D721Med (cell line): Measurements from ENCODE around the gene HIP1.
"Not testable (repeated sequence)": the region's sequence is repeated elsewhere in the genome, so short reads cannot be mapped to it uniquely, and the experiment has no call there.

ENCODE experiments used
- DNase-seq: peaks from one replicate; pipeline ENCODE4 v3.0.0; 2011; ENCODE audit warnings: low spot score; ENCODE audit not compliant: insufficient read length
- FAIRE-seq: peaks from 2 replicates; lab custom pipeline; 2011; peaks lifted over from hg19 to GRCh38; lab: Jason Lieb, UNC
- TF ChIP-seq, protein P1 (sequence below): IDR thresholded peaks from 2 replicates; pipeline ENCODE4 v1.5.1; 2012; ENCODE audit warnings: mild to moderate bottlenecking, control low read depth; ENCODE audit not compliant: insufficient read depth; ENCODE audit errors: missing control alignments

Gene HIP1

DNA sequence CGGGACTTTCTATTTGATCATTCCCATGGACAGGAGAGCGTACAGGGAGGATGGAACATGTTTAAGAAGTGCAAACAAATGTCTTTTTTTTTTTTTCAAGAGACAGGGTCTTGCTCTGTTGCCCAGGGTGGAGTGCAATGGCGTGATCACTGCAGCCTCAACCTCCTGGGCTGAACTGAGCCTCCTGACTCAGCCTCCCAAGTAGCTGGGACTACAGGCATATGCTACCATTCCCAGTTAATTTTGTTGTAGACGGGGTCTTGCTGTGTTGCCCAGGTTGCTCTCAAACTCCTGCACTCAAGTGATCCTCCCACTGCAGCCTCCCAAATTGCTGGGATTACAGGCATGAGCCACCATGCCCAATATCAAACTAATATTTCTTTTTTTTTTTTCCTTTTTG lies 206.1 kb downstream of the HIP1 start:
- DNase-seq (no peak), FAIRE-seq (no peak)
- TF ChIP-seq, protein P1, sequence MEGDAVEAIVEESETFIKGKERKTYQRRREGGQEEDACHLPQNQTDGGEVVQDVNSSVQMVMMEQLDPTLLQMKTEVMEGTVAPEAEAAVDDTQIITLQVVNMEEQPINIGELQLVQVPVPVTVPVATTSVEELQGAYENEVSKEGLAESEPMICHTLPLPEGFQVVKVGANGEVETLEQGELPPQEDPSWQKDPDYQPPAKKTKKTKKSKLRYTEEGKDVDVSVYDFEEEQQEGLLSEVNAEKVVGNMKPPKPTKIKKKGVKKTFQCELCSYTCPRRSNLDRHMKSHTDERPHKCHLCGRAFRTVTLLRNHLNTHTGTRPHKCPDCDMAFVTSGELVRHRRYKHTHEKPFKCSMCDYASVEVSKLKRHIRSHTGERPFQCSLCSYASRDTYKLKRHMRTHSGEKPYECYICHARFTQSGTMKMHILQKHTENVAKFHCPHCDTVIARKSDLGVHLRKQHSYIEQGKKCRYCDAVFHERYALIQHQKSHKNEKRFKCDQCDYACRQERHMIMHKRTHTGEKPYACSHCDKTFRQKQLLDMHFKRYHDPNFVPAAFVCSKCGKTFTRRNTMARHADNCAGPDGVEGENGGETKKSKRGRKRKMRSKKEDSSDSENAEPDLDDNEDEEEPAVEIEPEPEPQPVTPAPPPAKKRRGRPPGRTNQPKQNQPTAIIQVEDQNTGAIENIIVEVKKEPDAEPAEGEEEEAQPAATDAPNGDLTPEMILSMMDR, result no peak

DNA sequence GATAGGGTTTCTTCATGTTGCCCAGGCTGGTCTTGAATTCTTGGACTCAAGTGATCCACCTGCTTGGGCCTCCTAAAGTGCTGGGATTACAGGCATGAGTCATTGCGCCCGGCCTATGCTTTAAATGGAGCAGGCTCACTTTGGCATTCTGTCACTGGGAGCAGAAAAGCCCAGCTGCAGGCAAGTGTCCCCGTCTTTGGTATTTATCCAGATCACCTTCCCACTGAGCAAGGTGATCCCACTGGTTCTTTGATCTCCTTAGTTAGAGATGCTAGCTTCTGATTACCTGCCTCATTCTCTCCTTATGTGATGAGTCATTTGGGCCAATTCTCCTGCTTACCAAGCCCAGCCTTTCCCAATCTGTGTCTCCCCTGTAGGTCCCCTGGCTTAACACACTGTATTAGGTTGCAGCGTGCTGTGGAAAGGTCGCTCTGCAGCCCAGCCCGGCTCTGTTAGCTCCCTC lies 207.4 kb downstream of the HIP1 start:
- no peak for FAIRE-seq
- TF ChIP-seq, protein P1, result no peak
- DNase-seq, result no peak

DNA sequence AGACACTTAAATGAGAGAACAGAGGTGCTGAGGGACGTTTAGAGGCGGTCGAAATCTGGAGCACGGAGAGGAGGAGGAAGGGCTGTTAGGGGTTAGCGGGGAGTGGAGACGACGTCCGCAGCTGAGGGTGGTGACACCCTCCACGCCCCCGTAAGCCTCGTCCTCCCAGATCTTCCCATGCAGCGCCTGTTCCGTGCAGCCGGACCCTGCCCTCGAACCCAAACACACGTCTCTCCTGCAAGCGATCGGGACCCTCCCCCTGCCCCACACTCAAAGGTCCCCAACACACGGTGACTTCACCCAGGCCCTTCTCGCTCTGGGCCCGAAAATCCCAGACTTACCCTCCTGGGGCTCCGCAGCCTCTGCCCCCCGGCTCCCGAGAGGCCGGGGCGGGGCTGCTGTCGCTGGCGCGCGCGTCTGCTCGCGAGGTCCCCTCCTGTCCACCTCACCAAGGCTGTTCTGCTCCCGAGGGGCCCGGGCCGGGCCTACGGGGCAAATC lies 211.5 kb downstream of the HIP1 start:
- not testable (repeated sequence) for DNase-seq, FAIRE-seq

DNA sequence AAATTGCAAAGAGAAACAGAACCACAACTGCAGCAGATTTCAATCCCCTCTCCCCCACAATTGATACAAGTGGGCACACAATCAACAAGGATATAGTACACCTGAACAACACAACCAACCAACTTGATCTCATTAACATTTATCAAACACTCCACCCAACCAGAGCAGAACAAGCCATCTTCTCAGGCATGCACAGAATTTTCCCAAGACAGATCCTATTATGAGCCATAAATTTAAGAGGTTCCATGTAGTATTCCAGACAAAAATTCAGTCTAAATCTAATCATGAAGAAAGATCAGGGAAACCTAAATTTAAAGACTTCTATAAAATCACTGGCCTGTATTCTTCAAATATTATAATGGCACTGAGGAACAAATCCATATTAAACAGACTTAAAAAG lies 217.0 kb downstream of the HIP1 start:
- FAIRE-seq, DNase-seq: not testable (repeated sequence)

DNA sequence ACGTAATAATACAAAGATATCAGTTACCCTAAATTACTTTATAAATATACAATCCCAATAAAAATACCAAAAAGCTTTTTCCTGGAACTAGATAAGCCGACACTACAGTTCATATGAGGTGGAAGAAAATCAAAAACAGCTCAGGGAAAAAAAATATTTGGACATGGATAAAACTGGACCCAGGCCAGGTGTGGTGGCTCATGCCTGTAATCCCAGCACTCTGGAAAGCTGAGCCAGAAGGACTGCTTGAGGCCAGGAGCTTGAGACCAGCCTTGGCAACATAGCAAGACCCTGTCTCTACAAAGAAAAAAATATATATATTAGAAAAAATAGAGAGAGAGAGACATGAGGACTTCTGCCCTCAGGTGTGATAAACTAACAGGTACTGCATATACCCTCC lies 219.9 kb downstream of the HIP1 start:
- FAIRE-seq, DNase-seq: not testable (repeated sequence)

DNA sequence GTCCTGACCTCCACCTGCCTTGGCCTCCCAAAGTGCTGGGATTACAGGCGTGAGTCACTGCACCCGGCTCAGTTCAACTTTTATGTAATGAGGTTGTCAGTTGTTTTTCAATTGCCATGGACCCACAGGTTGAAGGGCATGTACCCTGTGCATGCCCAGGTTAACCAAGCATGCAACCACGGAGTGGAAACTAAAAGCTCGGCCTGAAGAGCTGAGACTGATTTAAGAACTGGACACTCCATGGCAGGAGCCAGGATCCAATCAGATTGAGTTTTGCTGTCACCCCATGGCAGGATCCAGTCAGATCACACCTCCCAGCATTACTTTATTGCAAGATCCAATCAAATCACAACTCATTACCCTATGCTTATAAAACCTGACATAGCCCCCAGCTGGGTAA lies 229.7 kb downstream of the HIP1 start:
- not testable (repeated sequence) for DNase-seq, FAIRE-seq

DNA sequence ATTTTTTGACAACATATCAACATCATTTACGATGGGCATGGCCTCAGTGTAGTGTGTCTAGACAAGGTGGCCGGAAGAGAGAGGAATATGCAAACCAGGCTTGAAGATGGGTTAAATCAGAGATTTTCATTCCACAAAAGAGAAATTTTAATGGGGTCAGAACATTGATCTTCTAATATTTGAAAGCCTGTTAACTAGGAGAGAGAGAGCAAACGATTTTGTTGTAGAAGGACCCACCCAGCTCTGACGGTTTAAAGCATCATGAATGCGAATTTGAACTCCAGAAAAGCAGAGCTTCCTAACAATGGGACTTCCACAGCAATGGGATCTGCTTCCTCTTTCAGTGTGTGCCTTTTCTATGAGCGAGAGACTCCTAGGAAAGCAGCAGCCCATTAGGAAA lies 246.7 kb downstream of the HIP1 start, which contains the start of gene SPDYE5:
TSS of gene SPDYE5 (plus strand) at position 301 of the 400 bp plus-strand sequence. CDS start 1,728 bp downstream, outside the sequence.
- DNase-seq, FAIRE-seq: not testable (repeated sequence)

DNA sequence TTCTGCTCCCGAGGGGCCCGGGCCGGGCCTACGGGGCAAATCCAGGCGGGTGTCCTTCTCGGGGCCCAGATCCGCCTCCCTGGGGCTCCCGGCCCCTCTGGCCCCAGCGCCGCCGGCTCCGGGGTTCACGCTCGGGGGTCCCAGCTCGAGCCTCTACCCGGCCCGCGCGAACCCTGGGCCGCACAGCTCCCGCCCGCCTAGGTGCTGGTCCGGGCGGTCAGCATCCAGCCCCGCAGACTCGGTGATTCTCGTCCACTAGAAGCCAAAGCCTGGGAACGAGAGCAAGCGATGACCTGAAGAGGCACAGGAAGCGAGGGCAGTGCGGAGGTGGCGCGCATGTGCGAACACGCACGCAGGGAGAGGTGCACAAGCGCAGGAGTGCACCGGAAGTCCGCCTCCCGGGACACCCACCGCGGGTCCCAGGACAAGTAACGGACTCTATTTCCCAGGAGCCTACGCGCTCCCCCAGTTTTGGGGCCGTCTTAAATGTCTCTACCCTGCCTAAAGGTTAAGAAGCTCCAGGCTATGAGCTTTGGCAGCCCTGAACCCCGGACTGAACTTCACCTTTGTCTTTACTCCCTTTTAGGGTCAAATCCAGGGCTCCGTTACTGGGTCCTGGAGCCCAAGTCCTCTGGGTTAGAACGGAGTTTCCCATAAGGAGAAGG lies 252.6 kb downstream of the HIP1 start, which contains the start of gene POM121C:
TSS of gene POM121C (minus strand) at position 321 of the 665 bp plus-strand sequence. CDS start 44,803 bp downstream, outside the sequence.
- not testable (repeated sequence) for FAIRE-seq

DNA sequence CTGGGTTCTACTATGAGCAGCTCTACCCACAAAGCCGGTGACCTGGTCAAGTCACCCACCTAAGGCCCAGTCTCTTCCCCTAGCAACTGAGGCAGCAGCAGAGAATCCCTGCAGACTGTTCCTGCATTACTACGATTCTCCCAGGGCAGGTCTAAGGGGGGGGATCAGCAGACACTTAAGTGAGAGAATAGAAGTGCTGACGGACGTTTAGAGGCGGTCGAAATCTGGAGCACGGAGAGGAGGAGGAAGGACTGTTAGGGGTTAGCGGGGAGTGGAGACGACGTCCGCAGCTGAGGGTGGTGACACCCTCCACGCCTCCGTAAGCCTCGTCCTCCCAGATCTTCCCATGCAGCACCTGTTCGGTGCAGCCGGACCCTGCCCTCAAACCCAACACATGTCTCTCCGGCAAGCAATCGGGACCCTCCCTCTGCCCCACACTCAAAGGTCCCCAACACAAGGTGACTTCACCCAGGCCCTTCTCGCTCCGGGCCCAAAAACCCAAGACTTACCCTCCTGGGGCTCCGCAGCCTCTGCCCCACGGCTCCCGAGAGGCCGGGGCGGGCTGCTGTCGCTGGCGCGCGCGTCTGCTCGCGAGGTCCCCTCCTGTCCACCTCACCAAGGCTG lies 253.3 kb downstream of the HIP1 start:
- FAIRE-seq, DNase-seq: not testable (repeated sequence)

More for the DNA sequence above, 252.6 kb downstream of the HIP1 start, which contains the start of gene POM121C:
- peak; percentile 46 for DNase-seq
